ENCODE data around the gene NADK2. TPM values are rescaled to one million over a fixed set of nuclear protein-coding genes. Genes with fewer than 3 reads are reported as not detected.
A peak's percentile ranks its signal among the peaks of the same experiment; 100 is the strongest.

NADK2 gene
- total and polyA plus RNA-seq, 10 of the 15 experiments (the other 5 are each of a cell fraction or from before 2014, with no cell fraction given), result 2.4 to 9.0 (median 6.3) TPM

GRCh38 chr5:36277521-36278176, 35.9 kb upstream of the NADK2 start:
- intact Hi-C loops (cut with micrococcal nuclease; ENCODE audit: unreplicated experiment), result no loop called here
- H3K9me3 ChIP-seq (replicated peaks; ENCODE audit: control insufficient read depth, insufficient read depth, low read length), result no peaks in the 10 kb centered on the region
- H3K27me3 ChIP-seq (replicated peaks in 1 of 2; ENCODE audit: control insufficient read depth in 2 of 2, insufficient read depth in 2 of 2, low read length in 1 of 2), result no peaks in the 10 kb centered on the region
- H3K4me2 ChIP-seq (ENCODE audit: control insufficient read depth, insufficient read depth), result no peak overlapping the region
- DNase-seq (ENCODE audit: low read depth, low spot score) (no peak), ATAC-seq (no peak), FAIRE-seq (no peak)
- TF ChIP-seq CHD2 (IDR thresholded peaks at IDR 0.05; ENCODE audit: borderline replicate concordance, low read depth, low read length) (no peak), BHLHE40 (IDR thresholded peaks at IDR 0.05; ENCODE audit: borderline replicate concordance in 1 of 2, low read depth in 2 of 2, low read length in 1 of 2) (peak in 1 of 2 experiments; percentile 24; a peak in 1 of 4 replicates), SUPT20H (IDR thresholded peaks at IDR 0.05; ENCODE audit: borderline replicate concordance, control insufficient read depth, low read depth, low read length) (no peak), GABPA (IDR thresholded peaks at IDR 0.05; ENCODE audit: low read depth) (no peak), PBX3 (IDR thresholded peaks at IDR 0.05; ENCODE audit: insufficient replicate concordance, low read depth, low read length) (no peak), TCF12 (IDR thresholded peaks at IDR 0.05; ENCODE audit: low read depth, low read length) (no peak), IKZF2 (IDR thresholded peaks at IDR 0.05) (no peak)
- no peak overlapping the region; the same call in 1 of the 2 replicates for H2AFZ ChIP-seq (ENCODE audit: control insufficient read depth, low read depth, low read length)
- H3K79me2 ChIP-seq (ENCODE audit: control insufficient read depth, insufficient read depth, low read length), result no peaks in the 10 kb centered on the region
- H3K4me3 ChIP-seq, result no peak overlapping the region
- ChIA-PET CTCF (interaction anchor here (0.8 to 2.2 kb wide), 7 partner anchors 8 to 418 kb away, joined by 3 to 21 read pairs (median 3); partner anchors contain the start of gene NADK2), SMC1A (ENCODE audit: uncharacterized antibody, unreplicated experiment) (interaction anchor here (0.7 to 1.9 kb wide), 5 partner anchors 8 to 192 kb away, joined by 3 to 7 read pairs (median 4); no protein-coding TSS in a partner anchor), POLR2A (no interaction called here), RAD21 (ENCODE audit: unreplicated experiment) (interaction anchor here (1.1 to 1.3 kb wide), 2 partner anchors 13 to 445 kb away, joined by 3 read pairs; no protein-coding TSS in a partner anchor)
- no peak overlapping the region for H3K9ac ChIP-seq (ENCODE audit: control insufficient read depth, insufficient read depth, low read length)
- in situ Hi-C loops (cut with MboI), result no loop called here
- H3K27ac ChIP-seq (ENCODE audit: control insufficient read depth, insufficient read depth), result no peak overlapping the region
- no peaks in the 10 kb centered on the region for H4K20me1 ChIP-seq (ENCODE audit: control insufficient read depth, insufficient read depth)
- WGBS (ENCODE audit: insufficient coverage, insufficient replicate concordance, low lambda C conversion rate, missing lambda C conversion rate), result 0% methylated on average over 5 of the region's 5 CpGs
- no peaks in the 10 kb centered on the region for H3K36me3 ChIP-seq (ENCODE audit: control insufficient read depth in 2 of 2, insufficient read depth in 2 of 2, low read length in 1 of 2)
- no TSS peak for BruUV-seq (replicated peaks)
- no peaks in the 10 kb centered on the region for H3K4me1 ChIP-seq (ENCODE audit: control insufficient read depth, insufficient read depth, low read length)
